K562 (cell line): ENCODE data around the gene FAM53C. TPM values are rescaled to one million over a fixed set of nuclear protein-coding genes. Genes with fewer than 3 reads are reported as not detected.

ENCODE experiments used
- AFF1 ChIP-seq, 2 experiments: fragments of 450-650 bp; IDR thresholded peaks; 2 replicates each; pipeline ENCODE4 v1.6.1; 2018; ENCODE audit warnings: mild to moderate bottlenecking in 2 of 2, low read depth in 1 of 2; ENCODE audit not compliant: partially characterized antibody in 2 of 2
- ATF1 ChIP-seq, 2 experiments: fragments of 450-650 bp in 1 of 2; IDR thresholded peaks; 2 replicates each; pipeline ENCODE4 v1.6.1; 2016; ENCODE audit warnings: missing compliant biosample characterization in 1 of 2, missing genetic modification characterization in 1 of 2
- FIP1L1 ChIP-seq: fragments of 200-400 bp; formaldehyde crosslinking; IDR thresholded peaks from 2 replicates; pipeline ENCODE4 v1.6.1; 2018; ENCODE audit warnings: mild to moderate bottlenecking, low read depth, low read length; ENCODE audit not compliant: poor library complexity, severe bottlenecking
- FOS ChIP-seq: IDR thresholded peaks from 3 replicates; pipeline ENCODE4 v1.6.1; 2011; ENCODE audit not compliant: insufficient read length; ENCODE audit errors: extremely low read depth
- FOXJ3 ChIP-seq: sonication (generic); formaldehyde crosslinking; IDR thresholded peaks from 2 replicates; pipeline ENCODE4 v1.4.0; 2020; ENCODE audit warnings: mild to moderate bottlenecking, missing genetic modification reagents
- GABPB2 ChIP-seq: fragments of 250-450 bp; sonication (Bioruptor Pico); conservative IDR thresholded peaks from 2 replicates; pipeline ENCODE4 v1.5.1; 2021; ENCODE audit warnings: mild to moderate bottlenecking
- HDGF ChIP-seq: fragments of 450-650 bp; IDR thresholded peaks from 2 replicates; pipeline ENCODE4 v1.6.1; 2016
- HNRNPUL1 ChIP-seq: fragments of 200-400 bp; formaldehyde crosslinking; IDR thresholded peaks from 2 replicates; pipeline ENCODE4 v1.6.1; 2017; ENCODE audit warnings: low read length
- MCM3 ChIP-seq: fragments of 450-650 bp; IDR thresholded peaks from 2 replicates; pipeline ENCODE4 v1.6.1; 2016
- NCOA2 ChIP-seq, 2 experiments: fragments of 450-650 bp; IDR thresholded peaks; 2 replicates each; pipeline ENCODE4 v1.6.1; 2018; ENCODE audit warnings: mild to moderate bottlenecking in 2 of 2, moderate library complexity in 1 of 2; ENCODE audit not compliant: partially characterized antibody in 2 of 2
- PHB ChIP-seq: fragments of 250-450 bp; sonication (Bioruptor Pico); IDR thresholded peaks from 2 replicates; pipeline ENCODE4 v1.5.0; 2021
- PHF8 ChIP-seq: fragments of 200-600 bp; sonication (generic); IDR thresholded peaks from 2 replicates; pipeline ENCODE4 v1.6.1; 2012; ENCODE audit warnings: mixed run types, mild to moderate bottlenecking, inconsistent platforms, low read length, moderate library complexity, borderline replicate concordance
- RBM22 ChIP-seq: fragments of 200-400 bp; formaldehyde crosslinking; IDR thresholded peaks from 2 replicates; pipeline ENCODE4 v1.6.1; 2018; ENCODE audit warnings: low read length, low read depth; ENCODE audit not compliant: poor library complexity, severe bottlenecking
- RFX7 ChIP-seq: fragments of 250-450 bp; sonication (Bioruptor Pico); IDR thresholded peaks from 2 replicates; pipeline ENCODE4 v1.5.1; 2021; ENCODE audit warnings: mild to moderate bottlenecking
- SP2 ChIP-seq: IDR thresholded peaks from 2 replicates; pipeline ENCODE4 v1.6.1; 2011; ENCODE audit warnings: mild to moderate bottlenecking, low read depth, low read length, moderate library complexity; ENCODE audit not compliant: poor library complexity, severe bottlenecking; ENCODE audit errors: extremely low read depth
- TAF15 ChIP-seq: fragments of 200-400 bp; formaldehyde crosslinking; IDR thresholded peaks from 2 replicates; pipeline ENCODE4 v1.6.1; 2017; ENCODE audit warnings: mild to moderate bottlenecking, low read depth, low read length, moderate library complexity
- TEAD1 ChIP-seq, 2 experiments: fragments of 450-650 bp in 1 of 2; sonication (generic) in 1 of 2; formaldehyde crosslinking; IDR thresholded peaks; 2 replicates each; pipeline versions ENCODE4 v1.4.0 to v1.8.0; 2020 to 2022; ENCODE audit warnings: mild to moderate bottlenecking in 2 of 2, missing genetic modification reagents in 1 of 2
- ZNF311 ChIP-seq: fragments of 250-450 bp; sonication (Bioruptor Pico); IDR thresholded peaks from 2 replicates; pipeline ENCODE4 v1.4.0; 2020; ENCODE audit warnings: mild to moderate bottlenecking, moderate library complexity
- ZNF75A ChIP-seq: fragments of 450-650 bp; formaldehyde crosslinking; IDR thresholded peaks from 2 replicates; pipeline ENCODE4 v1.4.0; 2020; ENCODE audit warnings: mild to moderate bottlenecking
- ZNF830 ChIP-seq: fragments of 250-450 bp; sonication (Bioruptor Pico); IDR thresholded peaks from 2 replicates; pipeline ENCODE4 v1.5.0; 2021; ENCODE audit warnings: mild to moderate bottlenecking
- polyA plus RNA-seq, 8 experiments: library from polyadenylated mRNA; depleted of rRNA in 4 of 8; stranded (reverse) in 5 of 8; unstranded in 3 of 8; fragments of >200 nt; fragmentation: Nextera tagmentation in 2 of 8; fragmentation: Illumina TruSeq in 1 of 8; extraction: Ambion mirVana in 2 of 8; extraction: Trizol in 1 of 8; gene quantifications; 2 replicates each; pipeline versions ENCODE4 v1.2.1 to v1.2.3, GENCODE V29; 2011 to 2014; ENCODE audit warnings: inconsistent platforms in 1 of 8, missing spikeins in 1 of 8
- total RNA-seq, 7 experiments: library from RNA; depleted of rRNA in 6 of 7; stranded (reverse); fragments of >200 nt in 6 of 7; fragmentation: Illumina TruSeq in 2 of 7; extraction: Trizol in 2 of 7; gene quantifications; 2 replicates each; pipeline versions ENCODE4 v1.2.1 to v1.2.3, GENCODE V29; 2011 to 2021; ENCODE audit warnings: low replicate concordance in 1 of 7
- TF ChIP-seq, protein P1 (sequence below): fragments of 250-450 bp; sonication (Bioruptor Pico); IDR thresholded peaks from 2 replicates; pipeline ENCODE4 v1.8.0; 2022; ENCODE audit warnings: moderate library complexity, mild to moderate bottlenecking, inconsistent platforms
- TF ChIP-seq, protein P2 (sequence below): sonication (generic); formaldehyde crosslinking; IDR thresholded peaks from 2 replicates; pipeline ENCODE4 v1.8.1; 2022; ENCODE audit warnings: missing genetic modification reagents

FAM53C gene
- total and polyA plus RNA-seq, 9 of the 15 experiments (the other 6 are each of a cell fraction or from before 2014, with no cell fraction given) = 9.7 to 38.5 (median 25.2) TPM

DNA sequence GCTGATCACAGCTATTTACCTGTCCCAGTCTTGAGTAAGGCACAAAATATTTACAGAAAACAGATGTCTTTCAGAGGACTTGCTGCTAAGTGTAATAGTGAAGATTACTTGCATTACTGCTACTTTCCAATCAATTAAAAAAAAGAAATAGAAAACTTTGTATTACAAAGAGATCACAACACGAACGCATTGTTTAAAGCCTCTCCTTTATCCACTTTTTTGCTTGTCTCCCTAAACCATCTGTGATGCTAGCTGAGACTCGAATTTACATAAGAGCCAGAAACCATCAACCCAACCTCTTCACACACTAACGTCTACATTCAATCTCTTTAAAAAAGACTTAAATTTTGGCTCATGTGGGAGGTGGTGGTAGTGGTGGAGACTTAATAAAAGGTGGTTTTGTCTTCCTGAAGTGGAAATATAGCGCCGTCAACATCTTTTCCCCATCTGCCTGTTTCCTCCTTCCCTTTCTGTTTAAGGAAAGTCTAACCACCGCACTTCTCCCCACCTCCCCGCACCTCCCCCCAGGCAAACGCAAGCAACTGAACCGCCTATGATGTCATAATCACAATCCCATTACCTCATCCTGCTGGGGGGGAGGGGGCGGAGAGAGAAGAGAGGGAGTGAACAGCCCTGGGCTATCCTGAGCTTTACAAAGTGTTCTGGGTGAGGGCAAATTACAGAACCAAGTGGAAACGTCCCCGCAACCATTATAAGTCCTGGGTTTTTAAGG, 948 bp upstream of the FAM53C start (continued):
- TF ChIP-seq, protein P1, sequence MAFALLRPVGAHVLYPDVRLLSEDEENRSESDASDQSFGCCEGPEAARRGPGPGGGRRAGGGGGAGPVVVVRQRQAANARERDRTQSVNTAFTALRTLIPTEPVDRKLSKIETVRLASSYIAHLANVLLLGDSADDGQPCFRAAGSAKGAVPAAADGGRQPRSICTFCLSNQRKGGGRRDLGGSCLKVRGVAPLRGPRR (CRISPR knock-in tag) = no peak
- TF ChIP-seq RBM22 (no peak), ZNF75A (no peak; the same call in 1 of the 2 replicates), PHF8 (no peak; the same call in 1 of the 2 replicates), SP2 (no peak), TAF15 (no peak), ZNF830 (CRISPR knock-in tag) (no peak), AFF1 (IDR thresholded peaks at IDR 0.05; ENCODE audit: low read depth in 1 of 2, partially characterized antibody in 2 of 2) (peak in 1 of 2 experiments; percentile 82), NCOA2 (IDR thresholded peaks at IDR 0.05; ENCODE audit: partially characterized antibody in 2 of 2) (no peak), FIP1L1 (no peak), PHB (CRISPR knock-in tag) (no peak), ATF1 (CRISPR knock-in tag; IDR thresholded peaks at IDR 0.05) (peak; percentile 82), ATF1 (tag; IDR thresholded peaks at IDR 0.05) (peak; percentile 99), HNRNPUL1 (no peak), GABPB2 (CRISPR knock-in tag) (no peak), FOS (no peak), RFX7 (no peak), MCM3 (no peak), ZNF311 (CRISPR knock-in tag) (peak; percentile 56; the same call in 1 of the 2 replicates), FOXJ3 (no peak), HDGF (no peak), TEAD1 (CRISPR knock-in tag; IDR thresholded peaks at IDR 0.05) (no peak)
- TF ChIP-seq, protein P2, sequence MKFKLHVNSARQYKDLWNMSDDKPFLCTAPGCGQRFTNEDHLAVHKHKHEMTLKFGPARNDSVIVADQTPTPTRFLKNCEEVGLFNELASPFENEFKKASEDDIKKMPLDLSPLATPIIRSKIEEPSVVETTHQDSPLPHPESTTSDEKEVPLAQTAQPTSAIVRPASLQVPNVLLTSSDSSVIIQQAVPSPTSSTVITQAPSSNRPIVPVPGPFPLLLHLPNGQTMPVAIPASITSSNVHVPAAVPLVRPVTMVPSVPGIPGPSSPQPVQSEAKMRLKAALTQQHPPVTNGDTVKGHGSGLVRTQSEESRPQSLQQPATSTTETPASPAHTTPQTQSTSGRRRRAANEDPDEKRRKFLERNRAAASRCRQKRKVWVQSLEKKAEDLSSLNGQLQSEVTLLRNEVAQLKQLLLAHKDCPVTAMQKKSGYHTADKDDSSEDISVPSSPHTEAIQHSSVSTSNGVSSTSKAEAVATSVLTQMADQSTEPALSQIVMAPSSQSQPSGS (CRISPR knock-in tag) = peak; percentile 98
